ENCODE data around the gene ZNF385D. TPM values are rescaled to one million over a fixed set of nuclear protein-coding genes. Genes with fewer than 3 reads are reported as not detected.

Gene ZNF385D
- total and polyA plus RNA-seq, 2 donors from 2014 or later = 1.4 to 8.9 TPM

- TF ChIP-seq, protein P1, sequence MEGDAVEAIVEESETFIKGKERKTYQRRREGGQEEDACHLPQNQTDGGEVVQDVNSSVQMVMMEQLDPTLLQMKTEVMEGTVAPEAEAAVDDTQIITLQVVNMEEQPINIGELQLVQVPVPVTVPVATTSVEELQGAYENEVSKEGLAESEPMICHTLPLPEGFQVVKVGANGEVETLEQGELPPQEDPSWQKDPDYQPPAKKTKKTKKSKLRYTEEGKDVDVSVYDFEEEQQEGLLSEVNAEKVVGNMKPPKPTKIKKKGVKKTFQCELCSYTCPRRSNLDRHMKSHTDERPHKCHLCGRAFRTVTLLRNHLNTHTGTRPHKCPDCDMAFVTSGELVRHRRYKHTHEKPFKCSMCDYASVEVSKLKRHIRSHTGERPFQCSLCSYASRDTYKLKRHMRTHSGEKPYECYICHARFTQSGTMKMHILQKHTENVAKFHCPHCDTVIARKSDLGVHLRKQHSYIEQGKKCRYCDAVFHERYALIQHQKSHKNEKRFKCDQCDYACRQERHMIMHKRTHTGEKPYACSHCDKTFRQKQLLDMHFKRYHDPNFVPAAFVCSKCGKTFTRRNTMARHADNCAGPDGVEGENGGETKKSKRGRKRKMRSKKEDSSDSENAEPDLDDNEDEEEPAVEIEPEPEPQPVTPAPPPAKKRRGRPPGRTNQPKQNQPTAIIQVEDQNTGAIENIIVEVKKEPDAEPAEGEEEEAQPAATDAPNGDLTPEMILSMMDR (IDR thresholded peaks at IDR 0.05; ENCODE audit: borderline replicate concordance, extremely low read depth, insufficient read depth) = no peak
- FAIRE-seq (no peak), DNase-seq (no peak)
- Histone ChIP-seq H3K36me3 (ENCODE audit: control insufficient read depth in 2 of 3, insufficient read depth in 3 of 3, low read length in 3 of 3) (no peaks in the 10 kb centered on the region), H3K27ac (ENCODE audit: low read depth in 2 of 2, low read length in 2 of 2) (no peak overlapping the region), H3K9ac (ENCODE audit: low read length in 3 of 3) (no peak overlapping the region), H3K4me1 (ENCODE audit: control insufficient read depth in 2 of 3, insufficient read depth in 2 of 3, low read depth in 1 of 3, low read length in 3 of 3) (no peaks in the 10 kb centered on the region), H3K9me3 (ENCODE audit: control insufficient read depth in 2 of 3, insufficient read depth in 1 of 3, low read length in 3 of 3) (no peaks in the 10 kb centered on the region), H3K27me3 (ENCODE audit: control insufficient read depth, insufficient read depth, low read length) (no peaks in the 10 kb centered on the region), H3K4me3 (ENCODE audit: low read length in 3 of 3) (no peak overlapping the region)
- intact Hi-C loops (cut with DNase I) = no loop called here
Observed at GRCh38 chr3:21542656-21543379, 208.2 kb downstream of the ZNF385D start.

DNA sequence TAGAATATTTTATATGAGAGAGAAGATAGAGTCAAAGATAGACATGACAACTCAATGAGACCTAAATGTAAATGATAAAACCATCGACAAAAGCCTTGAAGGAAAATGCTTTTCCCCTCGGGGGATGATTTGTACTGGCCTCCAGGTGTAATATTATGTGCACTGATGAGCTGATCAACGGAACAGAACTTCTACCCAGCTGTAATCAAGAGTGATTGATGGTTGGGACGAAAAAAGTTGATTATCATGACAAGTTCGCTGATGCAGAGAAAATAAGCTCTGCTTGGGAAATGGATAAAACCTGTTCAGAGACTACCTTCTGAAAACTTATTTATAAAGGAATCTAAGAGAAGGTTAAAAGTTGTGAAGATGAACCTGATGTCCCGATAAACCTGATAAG lies 210.7 kb downstream of the ZNF385D start:
- Histone ChIP-seq H3K36me3 (ENCODE audit: control insufficient read depth in 2 of 3, insufficient read depth in 3 of 3, low read length in 3 of 3) (no peaks in the 10 kb centered on the region), H3K27ac (ENCODE audit: low read depth in 2 of 2, low read length in 2 of 2) (no peak overlapping the region), H3K4me3 (ENCODE audit: low read length in 3 of 3) (no peak overlapping the region), H3K27me3 (ENCODE audit: control insufficient read depth, insufficient read depth, low read length) (no peaks in the 10 kb centered on the region), H3K4me1 (ENCODE audit: control insufficient read depth in 2 of 3, insufficient read depth in 2 of 3, low read depth in 1 of 3, low read length in 3 of 3) (no peaks in the 10 kb centered on the region), H3K9ac (ENCODE audit: low read length in 3 of 3) (no peak overlapping the region), H3K9me3 (ENCODE audit: control insufficient read depth in 2 of 3, insufficient read depth in 1 of 3, low read length in 3 of 3) (no peaks in the 10 kb centered on the region)
- no peak for FAIRE-seq
- TF ChIP-seq, protein P1 (IDR thresholded peaks at IDR 0.05; ENCODE audit: borderline replicate concordance, extremely low read depth, insufficient read depth) = no peak
- no peak for DNase-seq
- intact Hi-C loops (cut with DNase I) = no loop called here

- peak in 2 of 5 donors; percentile 22 to 50 for DNase-seq
- intact Hi-C loops (cut with DNase I) = no loop called here
- H3K36me3 ChIP-seq (ENCODE audit: control insufficient read depth in 2 of 3, insufficient read depth in 3 of 3, low read length in 3 of 3) = no peaks in the 10 kb centered on the region
- no peaks in the 10 kb centered on the region for H3K4me1 ChIP-seq (ENCODE audit: control insufficient read depth in 2 of 3, insufficient read depth in 2 of 3, low read depth in 1 of 3, low read length in 3 of 3)
- TF ChIP-seq, protein P1 (IDR thresholded peaks at IDR 0.05; ENCODE audit: borderline replicate concordance, extremely low read depth, insufficient read depth) = no peak
- H3K9me3 ChIP-seq (ENCODE audit: control insufficient read depth in 2 of 3, insufficient read depth in 1 of 3, low read length in 3 of 3) = no peaks in the 10 kb centered on the region
- H3K27me3 ChIP-seq (ENCODE audit: control insufficient read depth, insufficient read depth, low read length) = no peaks in the 10 kb centered on the region
- H3K27ac ChIP-seq (ENCODE audit: low read depth in 2 of 2, low read length in 2 of 2) = no peak overlapping the region
- no peak overlapping the region for H3K4me3 ChIP-seq (ENCODE audit: low read length in 3 of 3)
- no peak for FAIRE-seq
- no peak overlapping the region for H3K9ac ChIP-seq (ENCODE audit: low read length in 3 of 3)
Observed at GRCh38 chr3:21534462-21534861, 216.5 kb downstream of the ZNF385D start.
